Activated naive CD4-positive, alpha-beta T cell treated with Interleukin-2 at 50 U/mL for 16 hours (primary cell): ENCODE data around the gene FCSK.
"Not testable (repeated sequence)": the region's sequence is repeated elsewhere in the genome, so short reads cannot be mapped to it uniquely, and the experiment has no call there.

Experiments
- DNase-seq: peaks from one replicate; pipeline ENCODE4 v3.0.0-alpha.2; 2020

Gene FCSK

GRCh38 chr16:70432723-70433457 lies 21.5 kb upstream of the FCSK start:
- no peak for DNase-seq

DNA sequence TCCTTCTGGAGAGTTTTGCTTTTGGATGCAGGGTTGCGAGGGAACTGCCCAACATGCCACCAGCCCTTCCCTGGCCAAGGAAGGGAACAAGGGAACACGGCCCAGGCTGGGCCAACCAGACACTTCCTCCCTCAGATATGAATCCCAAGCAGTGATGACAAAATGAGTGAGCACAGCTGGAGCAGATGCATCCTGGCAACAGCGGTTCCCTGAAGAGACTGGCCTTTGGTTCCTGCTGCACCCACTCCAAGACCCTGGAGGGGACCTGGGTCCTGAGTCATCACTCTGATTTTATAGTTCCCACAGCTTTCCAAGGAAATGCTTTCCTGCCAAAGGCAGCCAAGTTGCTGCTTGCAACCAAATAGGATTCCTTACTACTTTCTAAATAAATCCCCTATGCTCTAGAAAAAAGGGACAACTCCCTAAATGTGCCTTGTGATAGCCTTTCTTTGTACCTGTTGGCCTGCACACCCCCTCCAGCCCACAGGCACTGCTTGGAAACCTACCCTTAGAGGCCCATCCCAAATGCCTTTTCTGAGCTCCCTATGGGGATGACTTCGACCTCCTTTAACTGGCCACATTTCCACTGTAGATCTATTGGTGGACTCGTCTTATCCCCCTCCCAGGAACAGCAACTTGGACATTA lies 20.8 kb upstream of the FCSK start:
- no peak for DNase-seq

DNA sequence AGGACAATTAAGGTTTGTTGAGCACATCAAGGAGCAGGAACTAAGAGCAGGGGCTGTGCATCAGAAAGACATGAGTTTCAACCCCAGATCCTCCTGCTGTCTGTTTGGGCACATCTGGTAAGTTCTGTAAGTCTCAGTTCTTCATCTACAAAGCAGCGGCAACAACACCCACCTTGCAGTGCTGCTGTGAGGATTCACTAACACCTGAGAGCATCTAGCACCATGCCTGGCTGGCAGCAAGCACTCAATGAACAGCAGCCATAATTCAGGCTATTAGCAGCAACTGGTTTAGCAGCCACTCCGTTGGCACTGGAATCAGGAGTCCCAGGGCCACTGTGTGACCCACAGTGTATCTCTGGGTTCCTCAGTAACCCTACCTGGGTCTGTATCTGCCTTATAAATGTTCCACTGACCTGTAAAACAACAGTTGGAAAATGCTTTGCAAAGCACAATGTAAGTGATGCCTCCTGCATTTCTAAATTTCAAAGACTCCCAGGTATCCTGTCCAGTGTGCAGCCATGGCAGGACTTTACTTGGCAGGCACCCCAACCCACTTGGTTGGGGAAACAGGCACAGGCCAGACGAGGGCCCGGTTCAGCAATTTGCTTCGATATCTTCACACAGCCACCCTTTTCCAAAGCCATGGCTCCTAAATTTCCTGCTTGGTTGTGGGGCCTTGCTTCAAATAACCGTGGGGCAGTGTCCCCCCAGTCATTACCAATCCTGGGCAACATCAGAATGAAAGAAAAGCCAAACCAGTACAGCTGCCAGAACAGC lies 19.7 kb upstream of the FCSK start:
- no peak for DNase-seq

DNA sequence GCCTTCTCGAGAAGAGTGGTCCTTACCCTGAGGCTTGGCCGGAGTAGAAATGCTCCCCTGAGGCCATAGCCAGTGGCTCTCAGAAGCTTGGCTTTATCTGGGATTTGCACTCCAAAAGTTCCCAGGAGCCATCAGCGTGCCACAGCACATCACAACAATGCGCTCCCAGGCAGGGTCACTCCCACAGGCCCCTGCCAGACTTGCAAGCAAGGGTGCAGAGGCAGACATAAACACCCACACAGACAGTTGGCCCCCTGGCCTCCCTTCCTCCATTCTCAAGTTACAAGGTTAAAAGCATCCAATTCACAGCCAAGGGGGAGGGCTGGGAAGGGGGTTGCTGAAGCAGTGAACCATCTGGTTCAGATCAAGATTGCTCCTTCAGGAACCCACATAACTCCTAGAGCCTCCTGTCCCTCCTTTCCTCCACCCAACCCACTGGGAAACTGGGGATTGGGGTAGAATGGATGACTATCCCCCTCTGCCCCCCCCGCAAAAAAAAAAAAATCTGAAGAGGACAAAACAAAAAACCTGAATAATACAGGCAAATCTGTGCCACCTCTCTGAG lies 17.3 kb upstream of the FCSK start:
- DNase-seq, result no peak

DNA sequence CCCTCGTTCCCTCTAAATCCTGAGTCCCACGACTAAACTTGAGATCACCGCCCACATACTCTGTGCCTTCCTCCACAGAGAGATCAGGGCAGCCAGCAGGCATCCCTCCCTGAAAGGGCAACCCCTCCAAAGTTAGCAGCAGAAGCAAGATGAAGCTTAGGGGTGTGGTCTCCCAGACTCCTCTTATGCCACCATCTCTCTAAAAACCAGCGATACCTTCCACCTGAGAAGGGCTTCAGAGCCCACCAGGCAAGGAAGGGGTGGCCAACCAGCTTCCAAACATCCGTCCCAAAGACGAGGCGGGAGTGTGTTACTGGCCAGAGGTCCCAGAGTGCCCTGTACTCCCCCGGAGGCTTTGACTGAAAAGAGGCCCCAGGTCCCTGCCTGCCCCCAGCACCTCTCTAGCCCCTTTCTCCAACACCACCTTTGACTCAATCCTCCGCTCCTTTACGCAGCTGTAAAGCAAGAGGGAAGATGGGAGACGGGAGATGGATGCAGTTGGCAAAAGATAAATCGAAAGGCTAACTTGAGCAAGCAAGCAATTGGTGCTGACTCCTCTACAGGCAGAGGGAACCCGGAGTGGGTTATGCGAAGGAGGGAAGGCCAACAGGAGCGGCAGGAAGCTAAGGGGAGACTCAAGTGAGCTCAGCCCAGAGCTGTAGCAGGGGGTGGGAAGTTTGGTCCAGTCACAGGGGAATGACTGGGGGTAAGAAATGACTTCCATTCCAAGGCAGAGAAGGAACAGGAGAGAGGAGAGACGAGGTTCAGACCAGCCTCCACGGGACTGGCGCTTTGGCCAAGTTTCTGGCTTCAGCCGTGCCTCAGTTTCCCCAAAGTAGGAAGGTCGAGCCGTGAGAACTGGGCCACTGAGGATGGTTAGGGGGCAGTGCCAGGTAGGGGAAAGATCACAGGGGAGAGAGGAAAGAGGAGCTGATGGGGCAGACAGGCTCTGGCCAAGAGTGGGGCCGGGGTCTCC lies 16.5 kb upstream of the FCSK start:
- peak; percentile 11 for DNase-seq

DNA sequence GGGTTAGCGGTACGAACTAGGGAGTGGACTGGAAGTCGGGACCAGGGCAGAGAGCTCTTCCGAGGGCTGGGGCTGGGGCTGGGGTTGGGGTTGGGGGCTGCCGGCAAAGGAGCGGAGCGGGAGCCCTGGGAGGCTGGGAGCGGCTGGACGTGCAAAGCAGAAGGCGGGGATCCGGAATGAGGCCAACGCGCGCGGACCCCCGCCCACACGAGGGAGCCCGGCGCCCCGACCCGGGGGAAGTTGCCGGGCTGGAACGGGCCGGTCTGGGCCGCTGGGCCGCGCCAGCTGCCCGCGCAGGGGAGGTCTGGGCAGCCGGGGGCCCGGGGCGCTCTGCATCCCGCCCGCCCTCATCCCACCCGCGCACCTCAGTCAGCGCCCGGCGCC lies 15.8 kb upstream of the FCSK start:
- DNase-seq, result no peak

DNA sequence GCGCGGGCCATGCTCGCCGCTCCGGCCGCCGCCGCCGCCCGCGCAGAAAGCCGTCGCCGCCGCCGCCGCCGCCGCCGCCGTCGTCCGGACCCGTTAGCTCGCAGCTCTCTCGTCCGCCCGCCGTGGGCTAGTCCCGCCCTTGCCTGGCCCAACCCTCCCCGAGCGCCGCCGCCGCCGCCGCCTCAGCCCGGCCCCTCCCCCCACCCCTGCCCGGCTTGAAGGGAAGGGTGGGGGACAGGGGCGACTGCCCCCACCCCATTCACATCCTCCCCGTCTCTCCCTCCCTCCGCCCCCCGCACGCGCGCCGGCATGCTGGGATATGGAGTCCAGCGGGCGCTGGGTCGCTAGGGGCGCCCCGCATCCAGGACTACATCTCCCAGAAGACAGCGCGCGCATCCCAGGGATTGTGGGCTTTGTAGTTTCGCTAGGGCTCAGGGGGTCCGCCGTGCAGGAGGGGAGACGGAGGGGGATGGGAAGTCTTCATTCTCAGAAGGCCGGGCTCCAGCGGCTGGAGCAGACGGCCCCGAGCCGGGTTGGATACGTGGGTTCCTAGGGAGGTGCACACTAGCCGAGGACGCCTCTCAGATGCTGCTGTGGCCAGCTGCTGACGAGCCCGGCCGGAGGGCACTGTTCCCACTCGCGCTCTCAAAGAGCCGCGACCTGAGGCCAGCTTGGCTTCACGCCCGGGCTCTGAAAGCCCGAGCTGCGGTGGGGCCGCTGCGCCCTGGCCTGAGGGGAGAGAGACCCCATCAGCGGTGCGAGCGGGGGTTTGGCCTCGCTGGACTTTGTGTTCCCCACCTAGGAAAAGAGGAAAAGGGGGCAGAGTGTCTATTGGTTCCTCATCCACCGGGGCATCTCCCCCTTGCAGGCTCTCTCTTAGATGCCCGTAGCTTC lies 15.2 kb upstream of the FCSK start, which contains the start of gene ST3GAL2:
ST3GAL2 (minus strand) TSS at position 132 of the 894 bp plus-strand sequence. CDS start 40,570 bp downstream, outside the sequence.
- peak; percentile 94 for DNase-seq

DNA sequence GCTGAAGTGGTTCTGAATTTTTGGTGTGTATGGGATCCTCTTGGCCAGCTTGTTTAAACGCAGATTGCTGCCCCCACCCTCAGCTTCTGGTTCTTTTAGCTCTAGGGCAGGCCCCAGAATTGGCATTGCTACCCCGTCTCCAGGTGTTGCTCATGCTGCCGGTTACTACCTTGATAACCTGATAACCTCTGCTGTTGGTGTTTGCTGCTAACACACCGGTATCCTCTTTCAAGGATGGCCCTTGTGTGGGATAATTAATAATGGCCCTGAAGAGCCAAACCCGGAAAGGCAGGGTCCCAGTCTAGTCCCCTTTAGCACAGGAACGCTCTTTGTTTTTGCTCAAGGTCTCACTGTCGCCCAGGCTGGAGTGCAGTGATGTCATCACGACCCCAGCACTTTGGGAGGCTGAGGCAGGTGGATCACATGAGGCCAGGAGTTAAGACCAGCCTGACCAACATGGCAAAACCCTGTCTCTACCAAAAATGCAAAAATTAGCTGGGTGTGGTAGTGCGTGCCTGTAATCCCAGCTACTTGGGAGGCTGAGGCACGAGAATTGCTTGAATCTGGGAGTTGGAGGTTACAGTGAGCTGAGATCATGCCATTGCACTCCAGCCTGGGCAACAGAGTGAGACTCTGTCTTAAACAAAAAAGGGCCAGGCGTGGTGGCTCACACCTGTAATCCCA lies 14.2 kb upstream of the FCSK start:
- DNase-seq, result no peak

DNA sequence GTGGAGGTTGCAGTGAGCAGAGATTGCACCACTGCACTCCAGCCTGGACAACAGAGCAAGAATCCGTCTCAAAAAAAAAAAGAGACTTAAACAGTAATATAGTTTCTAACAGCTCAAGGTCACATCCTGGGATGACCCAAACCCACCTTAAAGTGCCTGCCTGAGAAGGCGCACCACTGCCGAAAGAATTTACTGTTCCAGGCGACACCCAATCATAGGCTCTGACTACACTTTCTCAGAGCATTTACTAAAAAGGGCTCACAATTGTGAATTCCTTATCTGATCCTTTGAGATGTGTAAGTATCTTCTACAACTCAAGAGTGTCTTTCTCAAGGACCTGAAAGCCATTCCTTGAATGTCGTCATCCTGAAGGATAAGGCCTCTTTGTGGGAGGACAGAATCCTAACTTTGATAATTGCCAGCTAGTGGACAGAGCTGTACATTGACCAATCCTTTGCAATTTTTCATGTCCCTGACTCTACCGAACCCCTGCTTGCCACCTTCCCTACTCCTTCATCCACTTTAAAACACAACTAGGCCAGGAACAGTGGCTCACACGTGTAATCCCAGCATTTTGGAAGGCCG lies 12.9 kb upstream of the FCSK start:
- DNase-seq, result no peak

GRCh38 chr16:70442344-70442743 lies 12.1 kb upstream of the FCSK start:
- no peak for DNase-seq

GRCh38 chr16:70444249-70445063 lies 9.9 kb upstream of the FCSK start:
- DNase-seq, result no peak

- DNase-seq, result no peak
Measured at GRCh38 chr16:70448075-70448474, 6.3 kb upstream of the FCSK start.

DNA sequence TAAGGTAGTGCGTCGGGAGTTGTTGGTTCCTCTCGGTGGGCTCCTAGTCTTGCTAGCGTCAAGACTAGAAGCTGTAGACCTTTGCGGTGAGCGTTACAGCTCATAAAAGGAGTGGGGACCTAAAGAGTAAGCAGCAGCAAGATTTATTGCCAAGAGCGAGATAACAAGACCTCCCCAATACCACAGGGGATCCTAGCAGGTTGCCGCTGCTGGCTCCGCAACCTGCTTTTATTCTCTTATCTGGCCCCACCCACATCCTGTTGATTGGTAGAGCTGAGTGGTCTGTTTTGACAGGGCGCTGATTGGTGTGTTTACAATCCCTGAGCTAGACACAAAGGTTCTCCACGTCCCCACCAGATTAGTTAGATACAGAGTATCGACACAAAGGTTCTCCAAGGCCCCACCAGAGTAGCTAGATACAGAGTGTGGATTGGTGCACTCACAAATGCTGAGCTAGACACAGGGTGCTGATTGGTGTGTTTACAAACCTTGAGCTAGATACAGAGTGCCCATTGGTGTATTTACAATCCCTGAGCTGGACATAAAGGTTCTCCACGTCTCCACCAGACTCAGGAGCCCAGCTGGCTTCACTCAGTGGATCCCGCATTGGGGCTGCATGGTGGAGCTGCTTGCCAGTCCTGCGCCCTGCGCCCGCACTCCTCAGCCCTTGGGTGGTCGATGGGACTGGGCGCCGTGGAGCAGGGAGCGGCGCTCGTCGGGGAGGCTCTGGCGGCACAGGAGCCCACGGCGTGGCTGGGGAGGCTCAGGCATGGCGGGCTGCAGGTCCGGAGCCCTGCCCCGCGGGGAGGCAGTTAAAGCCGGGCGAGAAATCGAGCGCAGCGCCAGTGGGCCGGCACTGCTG lies 4.0 kb upstream of the FCSK start:
- DNase-seq, result not testable (repeated sequence)

DNA sequence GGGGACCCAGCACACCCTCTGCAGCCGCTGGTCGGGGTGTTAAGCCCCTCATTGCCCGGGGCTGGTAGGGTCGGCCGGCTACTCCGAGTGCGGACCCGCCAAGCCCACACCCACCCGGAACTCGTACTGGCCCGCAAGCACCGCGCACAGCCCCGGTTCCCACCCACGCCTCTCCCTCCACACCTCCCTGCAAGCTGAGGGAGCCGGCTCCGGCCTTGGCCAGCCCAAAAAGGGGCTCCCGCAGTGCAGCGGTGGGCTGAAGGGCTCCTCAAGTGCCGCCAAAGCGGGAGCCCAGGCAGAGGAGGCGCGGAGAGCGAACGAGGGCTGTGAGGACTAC lies 3.4 kb upstream of the FCSK start:
- DNase-seq, result not testable (repeated sequence)

DNA sequence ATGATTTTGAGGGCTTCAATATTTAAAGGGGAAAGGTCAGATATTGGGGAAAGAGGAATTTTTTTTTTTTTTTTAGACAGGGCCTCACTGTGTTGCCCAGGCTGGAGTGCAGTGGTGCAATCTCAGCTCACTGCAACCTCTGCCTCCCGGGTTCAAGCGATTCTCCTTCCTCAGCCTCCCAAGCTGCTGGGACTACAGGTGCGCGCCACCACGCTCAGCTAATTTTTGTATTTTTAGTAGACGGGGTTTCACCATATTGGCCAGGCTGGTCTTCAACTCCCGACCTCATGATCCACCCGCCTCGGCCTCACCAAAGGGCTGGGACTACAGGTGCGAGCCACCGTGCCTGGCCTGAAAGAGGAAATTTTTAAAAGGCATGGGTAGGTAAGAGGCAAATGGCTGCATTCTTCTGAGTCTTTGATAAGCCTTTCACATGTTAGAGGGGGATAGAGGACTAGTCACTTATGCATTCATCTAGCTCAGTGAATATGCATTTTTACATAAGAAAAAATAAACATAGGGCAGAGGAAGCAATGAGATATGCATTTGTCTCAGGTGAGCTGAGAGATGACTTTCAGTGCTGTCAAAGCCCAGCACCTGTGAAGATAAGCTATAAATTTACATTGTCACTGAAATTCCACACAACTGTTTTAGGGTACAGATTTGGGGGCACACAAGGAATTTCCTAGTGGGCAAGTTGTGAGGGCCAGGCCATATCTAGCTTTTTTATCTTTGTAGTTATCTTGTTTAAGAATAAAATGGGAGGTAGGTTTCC lies 1.1 kb upstream of the FCSK start:
- DNase-seq, result no peak

GRCh38 chr16:70453892-70454221 lies 538 bp upstream of the FCSK start:
- peak; percentile 8 for DNase-seq

DNA sequence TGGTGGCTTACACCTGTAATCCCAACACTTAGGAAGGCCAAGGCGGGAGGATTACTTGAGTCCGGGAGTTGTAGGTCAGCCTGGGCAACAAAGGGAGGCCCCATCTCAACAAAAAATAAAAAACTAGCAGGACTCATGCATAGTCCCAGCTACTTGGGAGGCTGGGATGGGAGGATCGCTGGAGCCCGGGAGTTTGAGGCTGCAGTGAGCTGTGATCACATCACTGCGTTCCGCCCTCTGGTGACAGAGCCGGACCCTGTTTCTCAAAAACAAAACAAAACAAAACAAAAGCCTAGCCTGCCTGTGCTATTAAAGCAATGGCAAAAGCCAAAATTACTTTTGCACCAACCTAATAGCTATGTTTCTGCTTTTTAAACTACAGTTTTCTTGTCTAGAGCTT lies 1.5 kb downstream of the FCSK start:
- DNase-seq, result no peak
